ENCODE data around the gene TTC34.

TTC34 gene

DNA sequence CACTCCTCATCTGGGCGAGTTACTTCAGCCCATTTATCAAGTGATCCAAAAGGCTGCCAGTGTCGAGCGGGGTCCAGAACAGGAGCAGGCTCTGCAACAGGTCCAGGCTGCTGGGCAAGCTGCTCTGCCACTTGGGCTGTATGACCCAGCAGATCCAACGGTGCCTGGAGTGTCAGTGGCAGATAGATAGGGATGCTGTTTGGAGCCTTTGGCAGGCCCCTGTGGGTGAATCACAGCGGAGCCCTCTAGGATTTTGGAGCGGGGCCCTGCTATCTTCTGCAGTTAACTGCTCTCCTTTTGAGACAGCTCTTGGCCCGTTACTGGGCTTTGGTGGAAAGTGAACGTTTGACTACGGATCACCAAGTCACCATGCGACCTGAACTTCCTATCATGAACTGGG, 176.2 kb downstream of the TTC34 start:
- no peak for DNase-seq

DNA sequence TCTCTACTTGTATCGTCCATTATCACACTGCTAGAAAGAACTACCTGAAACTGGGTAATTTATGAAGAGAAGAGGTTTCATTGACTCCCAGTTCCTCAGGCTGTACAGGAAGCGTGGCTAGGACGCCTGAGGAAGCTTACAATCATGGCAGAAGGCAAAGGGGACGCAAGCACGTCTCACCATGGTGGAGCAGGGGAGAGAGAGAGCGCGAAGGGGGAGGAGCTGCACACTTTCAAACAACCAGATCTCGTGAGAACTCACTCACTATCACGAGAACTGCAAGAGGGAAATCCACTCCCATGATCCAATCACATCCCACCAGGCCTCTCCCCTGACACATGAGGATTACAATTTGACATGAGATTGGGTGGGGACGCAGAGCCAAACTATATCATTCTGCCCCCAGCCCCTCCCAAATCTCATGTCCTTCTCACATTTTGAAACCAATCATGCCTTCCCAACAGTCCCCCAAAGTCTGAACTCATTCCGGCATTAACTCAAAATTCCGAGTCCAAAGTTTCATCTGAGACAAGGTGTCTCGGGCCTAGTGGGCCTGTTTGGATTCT, 176.7 kb downstream of the TTC34 start:
- DNase-seq: no peak

DNA sequence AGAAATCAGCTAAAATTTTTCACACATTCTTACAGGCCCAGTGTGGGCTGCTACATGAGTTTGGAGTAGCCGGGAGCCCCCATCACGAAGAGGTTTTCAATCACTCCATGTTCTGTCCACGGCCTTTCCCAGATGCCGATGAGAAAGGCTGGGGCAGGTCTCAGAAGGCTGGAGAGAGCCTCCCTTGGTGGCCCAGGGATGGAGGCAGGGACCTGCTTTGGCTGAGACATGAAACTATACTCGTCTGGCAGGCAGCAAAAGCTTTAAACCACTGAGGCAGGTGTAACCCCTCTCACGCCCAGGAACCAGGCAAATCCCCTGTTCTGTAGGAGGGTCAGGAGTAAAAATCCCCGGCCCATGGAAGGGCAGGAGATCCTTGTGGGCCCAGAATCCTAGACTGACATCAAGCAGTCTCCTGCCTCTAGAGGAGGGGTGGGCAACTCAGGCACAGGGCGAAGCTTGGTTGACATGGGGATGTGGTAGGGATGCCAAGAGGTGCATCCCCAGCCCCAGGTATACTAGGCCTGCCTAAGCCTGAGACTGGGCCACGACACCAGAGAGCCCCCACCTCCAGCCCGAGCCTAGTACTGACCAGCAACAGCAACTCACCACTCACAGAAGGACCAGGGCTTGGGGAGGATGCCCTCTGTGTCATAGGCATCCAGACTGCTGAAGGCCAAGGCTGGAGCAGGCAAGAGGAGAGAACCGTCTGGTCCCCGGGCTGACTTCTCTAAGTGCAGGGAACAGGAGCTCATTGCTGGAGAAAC, 177.7 kb downstream of the TTC34 start:
- no peak for DNase-seq

DNA sequence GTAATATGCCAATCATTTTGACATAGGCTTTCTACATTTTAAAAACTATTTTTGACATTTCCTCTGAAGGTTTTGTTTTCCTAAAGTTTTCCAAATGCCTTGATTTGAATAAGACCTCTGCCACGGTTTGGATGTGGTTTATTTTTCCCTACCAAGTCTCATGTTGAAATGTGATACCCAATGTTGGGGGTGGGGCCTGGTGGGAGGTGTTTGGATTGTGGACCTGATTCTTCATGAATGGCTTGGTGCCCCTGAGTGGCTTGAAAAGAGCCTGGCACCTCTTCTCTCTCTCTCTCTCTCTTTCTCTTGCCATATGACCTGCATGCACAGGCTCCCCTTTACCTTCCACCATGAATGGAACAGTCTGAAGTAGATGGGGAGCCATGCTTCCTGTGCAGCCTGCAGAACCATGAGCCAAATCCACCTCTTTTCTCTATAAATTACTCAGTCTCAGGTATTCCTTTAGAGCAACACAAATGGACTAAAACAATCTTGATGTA, 183.5 kb downstream of the TTC34 start:
- no peak for DNase-seq

- no peak for DNase-seq
Observed at GRCh38 chr1:2614145-2614544, 187.3 kb downstream of the TTC34 start.

- no peak for DNase-seq
Observed at GRCh38 chr1:2612591-2613365, 188.7 kb downstream of the TTC34 start.

- DNase-seq: no peak
Observed at GRCh38 chr1:2611621-2612437, 189.7 kb downstream of the TTC34 start.

- DNase-seq: no peak
Observed at GRCh38 chr1:2611031-2611501, 190.4 kb downstream of the TTC34 start.

DNA sequence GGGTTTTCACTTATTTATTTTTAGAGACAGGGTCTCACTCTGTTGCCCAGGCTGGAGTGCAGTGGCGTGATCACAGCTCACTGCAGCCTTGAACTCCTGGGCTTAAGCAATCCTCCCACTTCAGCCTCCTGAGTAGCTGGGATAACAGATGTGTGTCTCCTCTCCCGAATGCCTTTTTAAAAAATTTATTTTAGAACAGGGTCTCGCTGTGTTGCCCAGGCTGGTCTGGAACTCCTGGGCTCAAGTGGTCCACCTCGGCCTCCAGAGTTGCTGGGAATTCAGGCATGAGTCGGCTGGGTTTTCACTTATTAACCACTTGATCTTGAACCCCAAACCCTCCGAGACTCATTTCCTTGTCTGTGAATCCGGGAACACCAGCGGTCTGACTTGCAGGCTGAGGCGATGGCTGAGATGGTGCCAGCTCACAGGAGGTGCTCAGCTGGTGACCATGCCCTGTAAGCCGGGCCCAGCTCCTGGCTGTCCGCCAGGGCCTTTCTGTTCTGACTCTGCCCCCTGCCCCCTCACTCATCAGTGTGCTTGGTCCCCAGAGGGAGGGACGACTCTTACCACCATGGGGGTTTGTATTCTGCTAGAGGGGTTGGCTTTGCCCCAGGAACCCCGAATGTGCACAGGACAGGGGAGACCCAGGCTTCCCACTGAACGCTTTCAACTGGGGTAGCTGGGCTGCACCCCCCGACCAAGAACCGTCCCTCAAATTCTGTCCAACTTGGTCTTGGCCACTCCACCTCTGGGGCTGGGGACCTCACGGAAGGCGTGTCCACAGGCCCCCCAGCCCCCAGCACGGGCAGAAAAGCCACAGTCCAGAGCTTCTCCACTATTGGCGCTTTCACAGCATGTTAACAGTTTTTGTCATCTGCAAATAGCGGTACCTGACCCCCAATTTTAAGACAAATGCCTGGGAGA, 191.2 kb downstream of the TTC34 start:
- no peak for DNase-seq

DNA sequence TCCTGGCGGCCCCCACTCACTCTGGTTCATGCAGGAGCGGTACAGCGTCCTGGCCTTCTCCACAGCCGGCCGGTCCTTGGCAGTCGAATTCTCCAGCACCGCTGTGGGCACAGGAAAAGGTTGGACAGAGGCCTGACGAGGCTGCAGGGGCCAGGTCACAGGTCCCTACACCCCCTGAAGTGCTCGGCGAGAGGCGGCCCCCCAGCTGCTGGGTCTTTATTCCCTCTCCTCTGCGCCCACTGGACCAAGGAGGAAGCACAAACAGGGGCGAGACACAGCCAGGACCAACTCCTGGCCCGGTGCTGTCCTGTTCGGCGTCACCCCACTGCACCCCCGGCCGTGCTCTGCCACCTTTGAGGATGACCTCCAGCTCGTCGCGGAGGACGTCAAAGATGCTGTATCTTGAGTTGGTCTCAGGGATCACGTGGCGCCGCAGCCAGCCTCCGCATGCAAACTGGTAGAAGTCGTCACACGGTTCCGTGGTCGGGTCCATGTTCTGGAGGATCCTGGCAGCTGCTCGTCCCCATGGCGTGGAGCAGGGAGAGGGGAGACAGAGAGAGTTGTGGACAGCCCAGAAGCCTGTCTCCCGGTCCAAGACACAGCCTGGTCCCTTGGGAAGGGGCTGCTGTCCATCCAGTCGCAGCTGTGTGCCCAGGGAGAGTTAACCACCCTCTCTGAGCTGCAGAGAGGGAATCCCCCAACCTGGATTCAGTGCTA, 192.0 kb downstream of the TTC34 start:
- DNase-seq: no peak

GRCh38 chr1:2607641-2608091, 193.8 kb downstream of the TTC34 start:
- DNase-seq: no peak

DNA sequence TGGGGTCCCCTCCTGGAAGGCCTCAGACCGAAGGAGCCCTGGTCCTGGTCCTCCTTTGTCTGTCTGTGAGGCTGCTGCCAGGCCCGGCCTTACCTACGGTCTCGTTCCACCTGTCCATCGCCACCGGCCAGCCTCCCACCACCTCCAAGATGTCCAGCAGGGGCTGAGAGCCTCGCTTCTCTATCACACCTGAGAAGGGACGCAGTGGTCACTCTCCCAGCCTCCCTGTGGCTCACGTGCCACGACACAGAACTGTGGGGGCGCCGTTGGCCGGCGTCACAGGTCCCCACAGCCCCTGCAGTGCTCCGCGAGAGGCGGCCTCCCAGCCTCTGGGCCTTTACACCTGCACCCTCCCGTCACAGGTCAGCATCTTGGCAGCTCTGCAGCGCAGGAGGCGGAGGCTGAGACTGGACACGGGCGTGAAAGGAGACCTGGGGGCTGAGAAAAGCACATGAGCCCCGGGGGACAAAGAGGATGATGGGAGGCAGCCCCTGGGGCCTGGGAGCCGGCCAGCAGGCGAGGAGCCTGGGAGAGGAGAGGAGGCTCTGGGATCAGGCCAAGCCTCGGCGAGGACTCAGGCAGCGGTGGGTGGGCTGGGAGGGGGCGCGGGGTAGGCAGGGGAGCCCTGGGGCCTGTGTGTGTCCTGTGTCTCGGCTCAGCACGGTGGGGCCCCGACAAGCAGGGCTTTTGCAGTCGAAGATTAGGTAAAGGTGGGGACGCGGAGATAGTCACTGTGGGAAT, 194.4 kb downstream of the TTC34 start:
- no peak for DNase-seq

DNA sequence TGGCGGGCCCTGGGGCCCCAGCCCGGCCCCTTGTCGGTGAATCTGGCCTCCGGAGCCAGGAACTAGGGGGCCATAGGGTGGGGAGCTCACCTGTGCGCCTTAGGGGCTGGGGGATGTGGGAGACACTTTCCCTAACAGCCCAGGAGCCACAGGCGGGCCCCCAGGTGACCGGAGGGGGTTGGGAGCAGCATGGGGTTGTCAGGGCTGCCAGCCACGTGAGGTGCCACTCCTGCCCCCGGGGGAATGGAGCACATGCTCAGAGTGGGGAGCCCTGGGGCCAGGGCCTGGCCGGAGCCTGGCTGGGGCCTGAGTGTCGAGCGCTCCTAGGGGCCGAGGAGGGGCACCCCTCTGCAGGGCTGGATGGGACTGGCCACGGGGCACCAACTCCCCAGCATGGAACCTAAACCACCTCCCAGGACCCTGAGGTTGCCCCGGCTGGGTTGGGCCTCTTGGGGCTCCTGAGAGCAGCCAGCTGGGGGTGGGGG, 195.1 kb downstream of the TTC34 start:
- no peak for DNase-seq

GRCh38 chr1:2605509-2606395, 195.7 kb downstream of the TTC34 start:
- DNase-seq: no peak

- DNase-seq: no peak
Observed at GRCh38 chr1:2604844-2605508, 196.5 kb downstream of the TTC34 start.

DNA sequence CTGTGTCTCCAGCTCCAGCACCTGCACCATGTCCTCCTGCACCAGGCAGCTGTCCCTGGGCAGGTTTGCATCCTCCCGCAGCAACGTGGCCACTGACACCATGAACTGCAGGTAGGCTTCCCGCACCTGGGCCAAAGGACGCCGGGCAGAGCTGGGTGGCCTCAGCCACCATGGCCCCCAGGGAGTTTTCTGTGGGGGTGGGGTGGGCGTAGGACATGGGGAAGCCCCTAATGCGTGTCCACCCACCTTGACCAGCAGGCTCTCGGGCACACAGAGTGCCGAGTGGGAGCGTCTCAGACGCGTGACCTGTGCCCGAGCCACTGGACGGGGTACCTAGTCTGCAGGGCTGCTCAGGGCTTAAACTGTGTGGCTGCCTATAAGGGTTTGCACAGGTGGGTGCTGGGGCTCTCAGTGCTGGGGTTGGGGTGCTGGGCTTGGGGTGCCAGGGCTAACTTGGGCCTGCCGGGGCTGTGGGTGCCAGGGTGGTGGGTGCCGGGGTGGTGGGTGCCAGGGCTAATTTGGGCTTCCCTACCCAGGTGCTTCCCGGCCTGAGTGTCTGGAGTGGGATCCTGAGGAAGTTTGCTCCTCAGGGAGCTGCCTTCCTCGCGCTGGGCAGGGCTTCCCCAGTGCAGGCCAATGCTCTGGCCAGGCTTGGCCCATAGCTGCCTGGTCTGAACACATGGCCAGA, 197.2 kb downstream of the TTC34 start:
- DNase-seq: no peak

- no peak for DNase-seq
Observed at GRCh38 chr1:2603521-2604155, 197.9 kb downstream of the TTC34 start.

All from activated naive CD4-positive, alpha-beta T cell (primary cell).